ENCODE data around the gene KIF16B. TPM values are rescaled to one million over a fixed set of nuclear protein-coding genes. Genes with fewer than 3 reads are reported as not detected.

KIF16B gene
- total and polyA plus RNA-seq, 9 of the 15 experiments (the other 6 are each of a cell fraction or from before 2014, with no cell fraction given) = 1.00 to 10.6 (median 8.5) TPM

GRCh38 chr20:16587066-16587465, 13.8 kb upstream of the KIF16B start:
- no peak for ATAC-seq
- no peak overlapping the region for H3K4me3 ChIP-seq
- ChIA-PET POLR2A (no interaction called here), CTCF (ENCODE audit: low intra/inter-chr PET ratio) (no interaction called here)
- FAIRE-seq = no peak
- no peak overlapping the region for H3K27ac ChIP-seq (ENCODE audit: extremely low read depth, low read depth, low read length)
- no peaks in the 10 kb centered on the region for H3K4me1 ChIP-seq (replicated peaks in 1 of 2; ENCODE audit: control insufficient read depth in 2 of 2, insufficient read depth in 2 of 2, low read length in 2 of 2)
- no peak overlapping the region for H2AFZ ChIP-seq (ENCODE audit: low read depth, low read length)
- WGBS (ENCODE audit: insufficient coverage, low coverage, missing lambda C conversion rate) = 6% methylated on average over 2 of the region's 2 CpGs
- peaks cover 0 to 9% of the 10 kb centered on the region in 2 experiments; a peak in 2 of 5 replicates for H3K27me3 ChIP-seq (ENCODE audit: control insufficient read depth in 2 of 2, insufficient read depth in 2 of 2, low read length in 2 of 2)
- H4K20me1 ChIP-seq (replicated peaks; ENCODE audit: control insufficient read depth, insufficient read depth, low read length) = no peaks in the 10 kb centered on the region
- no peak overlapping the region for H3K9ac ChIP-seq (ENCODE audit: insufficient read depth in 1 of 2, low read depth in 2 of 2, low read length in 2 of 2)
- no peaks in the 10 kb centered on the region for H3K36me3 ChIP-seq (ENCODE audit: control insufficient read depth, insufficient read depth, low read length)
- intact Hi-C loops (cut with micrococcal nuclease) (no loop called here), in situ Hi-C loops (cut with MboI) (no loop called here)
- BruUV-seq (replicated peaks) = no TSS peak
- H3K79me2 ChIP-seq (ENCODE audit: control insufficient read depth, insufficient read depth, low read length) = no peaks in the 10 kb centered on the region
- no peaks in the 10 kb centered on the region for H3K9me3 ChIP-seq (replicated peaks; ENCODE audit: control insufficient read depth, insufficient read depth, low read depth, low read length)
- no peaks in the 10 kb centered on the region for H3K9me1 ChIP-seq (ENCODE audit: control insufficient read depth, insufficient read depth, low read length)
- no peak for DNase-seq (ENCODE audit: extremely low read depth in 1 of 4, low spot score in 3 of 4)
- no peak overlapping the region for H3K4me2 ChIP-seq (ENCODE audit: insufficient read depth, low read length)
- TF ChIP-seq ZNF830 (CRISPR knock-in tag; IDR thresholded peaks at IDR 0.05) (no peak), HNRNPUL1 (IDR thresholded peaks at IDR 0.05; ENCODE audit: low read length) (no peak), PHF8 (IDR thresholded peaks at IDR 0.05; ENCODE audit: borderline replicate concordance, low read length) (no peak), RNF219 (CRISPR knock-in tag; IDR thresholded peaks at IDR 0.05) (no peak), HNRNPK (IDR thresholded peaks at IDR 0.05; ENCODE audit: low read depth, low read length, poor library complexity, severe bottlenecking) (no peak), DMBX1 (CRISPR knock-in tag; IDR thresholded peaks at IDR 0.05; ENCODE audit: borderline replicate concordance) (no peak), ZNF695 (CRISPR knock-in tag; IDR thresholded peaks at IDR 0.05) (no peak), RBM39 (optimal IDR thresholded peaks at IDR 0.05; ENCODE audit: low read depth, low read length) (no peak), NFIC (IDR thresholded peaks at IDR 0.05) (no peak), ZNF347 (CRISPR knock-in tag; IDR thresholded peaks at IDR 0.05; ENCODE audit: low read depth) (no peak), PHF20 (IDR thresholded peaks at IDR 0.05; ENCODE audit: partially characterized antibody) (no peak), POLR2AphosphoS5 (IDR thresholded peaks at IDR 0.05; ENCODE audit: control insufficient read depth, insufficient read depth, low read depth, low read length) (no peak), MAZ (CRISPR knock-in tag; conservative IDR thresholded peaks at IDR 0.05 in 1 of 2, IDR thresholded peaks at IDR 0.05 in 1 of 2) (no peak), SRSF9 (IDR thresholded peaks at IDR 0.05; ENCODE audit: borderline replicate concordance, low read depth, low read length) (no peak)
- TF ChIP-seq, protein P1, sequence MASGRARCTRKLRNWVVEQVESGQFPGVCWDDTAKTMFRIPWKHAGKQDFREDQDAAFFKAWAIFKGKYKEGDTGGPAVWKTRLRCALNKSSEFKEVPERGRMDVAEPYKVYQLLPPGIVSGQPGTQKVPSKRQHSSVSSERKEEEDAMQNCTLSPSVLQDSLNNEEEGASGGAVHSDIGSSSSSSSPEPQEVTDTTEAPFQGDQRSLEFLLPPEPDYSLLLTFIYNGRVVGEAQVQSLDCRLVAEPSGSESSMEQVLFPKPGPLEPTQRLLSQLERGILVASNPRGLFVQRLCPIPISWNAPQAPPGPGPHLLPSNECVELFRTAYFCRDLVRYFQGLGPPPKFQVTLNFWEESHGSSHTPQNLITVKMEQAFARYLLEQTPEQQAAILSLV (tag; IDR thresholded peaks at IDR 0.05) = no peak
- TF ChIP-seq, protein P2, sequence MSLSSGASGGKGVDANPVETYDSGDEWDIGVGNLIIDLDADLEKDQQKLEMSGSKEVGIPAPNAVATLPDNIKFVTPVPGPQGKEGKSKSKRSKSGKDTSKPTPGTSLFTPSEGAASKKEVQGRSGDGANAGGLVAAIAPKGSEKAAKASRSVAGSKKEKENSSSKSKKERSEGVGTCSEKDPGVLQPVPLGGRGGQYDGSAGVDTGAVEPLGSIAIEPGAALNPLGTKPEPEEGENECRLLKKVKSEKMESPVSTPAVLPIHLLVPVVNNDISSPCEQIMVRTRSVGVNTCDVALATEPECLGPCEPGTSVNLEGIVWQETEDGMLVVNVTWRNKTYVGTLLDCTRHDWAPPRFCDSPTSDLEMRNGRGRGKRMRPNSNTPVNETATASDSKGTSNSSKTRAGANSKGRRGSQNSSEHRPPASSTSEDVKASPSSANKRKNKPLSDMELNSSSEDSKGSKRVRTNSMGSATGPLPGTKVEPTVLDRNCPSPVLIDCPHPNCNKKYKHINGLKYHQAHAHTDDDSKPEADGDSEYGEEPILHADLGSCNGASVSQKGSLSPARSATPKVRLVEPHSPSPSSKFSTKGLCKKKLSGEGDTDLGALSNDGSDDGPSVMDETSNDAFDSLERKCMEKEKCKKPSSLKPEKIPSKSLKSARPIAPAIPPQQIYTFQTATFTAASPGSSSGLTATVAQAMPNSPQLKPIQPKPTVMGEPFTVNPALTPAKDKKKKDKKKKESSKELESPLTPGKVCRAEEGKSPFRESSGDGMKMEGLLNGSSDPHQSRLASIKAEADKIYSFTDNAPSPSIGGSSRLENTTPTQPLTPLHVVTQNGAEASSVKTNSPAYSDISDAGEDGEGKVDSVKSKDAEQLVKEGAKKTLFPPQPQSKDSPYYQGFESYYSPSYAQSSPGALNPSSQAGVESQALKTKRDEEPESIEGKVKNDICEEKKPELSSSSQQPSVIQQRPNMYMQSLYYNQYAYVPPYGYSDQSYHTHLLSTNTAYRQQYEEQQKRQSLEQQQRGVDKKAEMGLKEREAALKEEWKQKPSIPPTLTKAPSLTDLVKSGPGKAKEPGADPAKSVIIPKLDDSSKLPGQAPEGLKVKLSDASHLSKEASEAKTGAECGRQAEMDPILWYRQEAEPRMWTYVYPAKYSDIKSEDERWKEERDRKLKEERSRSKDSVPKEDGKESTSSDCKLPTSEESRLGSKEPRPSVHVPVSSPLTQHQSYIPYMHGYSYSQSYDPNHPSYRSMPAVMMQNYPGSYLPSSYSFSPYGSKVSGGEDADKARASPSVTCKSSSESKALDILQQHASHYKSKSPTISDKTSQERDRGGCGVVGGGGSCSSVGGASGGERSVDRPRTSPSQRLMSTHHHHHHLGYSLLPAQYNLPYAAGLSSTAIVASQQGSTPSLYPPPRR (CRISPR knock-in tag; IDR thresholded peaks at IDR 0.05; ENCODE audit: borderline replicate concordance) = no peak
